Caco-2 (cell line): ENCODE results near the gene FCGBP. TPM values are rescaled to one million over a fixed set of nuclear protein-coding genes. Genes with fewer than 3 reads are reported as not detected.
A peak's percentile ranks its signal among the peaks of the same experiment; 100 is the strongest.

Experiments used
- BruUV-seq: library from RNA; stranded (reverse); fragments of 400-500 nt; replicated peaks from 2 replicates; lab custom pipeline; 2021; lab: Mats Ljungman, UMichigan
- CTCF ChIA-PET: fragments of 300-600 bp; sonication (Branson Sonifier 250); formaldehyde crosslinking; loops from one replicate; lab custom pipeline; 2022; ENCODE audit warnings: antibody characterized with exemption; lab: Charles Lee
- POLR2A ChIA-PET: fragments of 300-600 bp; sonication (Branson Sonifier 250); formaldehyde crosslinking; loops from one replicate; lab custom pipeline; 2022; ENCODE audit warnings: antibody characterized with exemption; lab: Charles Lee
- DNase-seq, 2 experiments: peaks; one replicate each; pipeline versions ENCODE4 v3.0.0 to v3.0.0-alpha.2; 2020 to 2022
- H3K27me3 ChIP-seq: replicated peaks from 2 replicates; pipeline ENCODE4 v1.6.0; 2011; ENCODE audit warnings: low read length; ENCODE audit not compliant: control insufficient read depth, insufficient read depth
- H3K36me3 ChIP-seq: 2 replicates; pipeline ENCODE4 v1.5.1; 2011; ENCODE audit warnings: low read length; ENCODE audit not compliant: control insufficient read depth, insufficient read depth
- H3K4me1 ChIP-seq: fragments of 250-450 bp; sonication (Bioruptor Pico); 2 replicates; pipeline ENCODE4 v1.5.1; 2020; ENCODE audit warnings: mild to moderate bottlenecking
- H3K4me3 ChIP-seq: 2 replicates; pipeline ENCODE4 v1.5.1; 2011; ENCODE audit warnings: low read depth, mild to moderate bottlenecking, control low read depth, low read length
- H3K9me3 ChIP-seq: fragments of 250-450 bp; sonication (Bioruptor Pico); 2 replicates; pipeline ENCODE4 v1.5.1; 2020; ENCODE audit warnings: mild to moderate bottlenecking, moderate library complexity
- H3K27ac Mint-ChIP-seq: one replicate; pipeline ENCODE4 v1.8.0; 2022; ENCODE audit warnings: mixed read lengths; ENCODE audit not compliant: unreplicated experiment
- H3K27me3 Mint-ChIP-seq: one replicate; pipeline ENCODE4 v1.8.0; 2022; ENCODE audit warnings: mixed read lengths; ENCODE audit not compliant: insufficient read depth, unreplicated experiment
- H3K36me3 Mint-ChIP-seq: one replicate; pipeline ENCODE4 v1.8.0; 2022; ENCODE audit warnings: mild to moderate bottlenecking, mixed read lengths; ENCODE audit not compliant: insufficient read depth, unreplicated experiment
- H3K4me1 Mint-ChIP-seq: one replicate; pipeline ENCODE4 v1.8.0; 2022; ENCODE audit warnings: low read depth, mixed read lengths; ENCODE audit not compliant: unreplicated experiment
- H3K4me3 Mint-ChIP-seq: one replicate; pipeline ENCODE4 v1.8.0; 2022; ENCODE audit warnings: mild to moderate bottlenecking, moderate library complexity, mixed read lengths; ENCODE audit not compliant: unreplicated experiment
- H3K9me3 Mint-ChIP-seq: one replicate; pipeline ENCODE4 v1.8.0; 2022; ENCODE audit warnings: mixed read lengths; ENCODE audit not compliant: unreplicated experiment
- CTCF ChIP-seq, 2 experiments: fragments of 200-600 bp in 1 of 2; IDR thresholded peaks; 1 replicate in 1 of 2; 2 replicates in 1 of 2; pipeline versions ENCODE4 v1.5.1 to v1.8.0; 2011 to 2022; ENCODE audit warnings: antibody characterized with exemption in 1 of 2, control low read depth in 1 of 2, inconsistent platforms in 1 of 2, low read depth in 1 of 2, low read length in 1 of 2, mild to moderate bottlenecking in 1 of 2, moderate library complexity in 1 of 2; ENCODE audit not compliant: insufficient read depth in 1 of 2, severe bottlenecking in 1 of 2, unreplicated experiment in 1 of 2
- intact Hi-C: fragments of 100-400 bp; cut with micrococcal nuclease; formaldehyde crosslinking; loops from one replicate; pipeline ENCODE4 v1.10.0; 2022; ENCODE audit not compliant: unreplicated experiment
- total RNA-seq: library from RNA; stranded (reverse); gene quantifications from 2 replicates; pipeline ENCODE4 v1.2.3, GENCODE V29; 2022

Gene FCGBP
- total RNA-seq, 1 experiment from 2014 or later: 0.16 TPM

GRCh38 chr19:39936020-39936419, 1.6 kb upstream of the FCGBP start:
- Mint-ChIP-seq H3K4me3 (no peak overlapping the region), H3K27ac (no peak overlapping the region), H3K36me3 (no peaks in the 10 kb centered on the region), H3K27me3 (peaks cover 4% of the 10 kb centered on the region), H3K9me3 (no peaks in the 10 kb centered on the region), H3K4me1 (peaks cover 8% of the 10 kb centered on the region)
- H3K27me3 ChIP-seq: no peaks in the 10 kb centered on the region
- TF ChIP-seq CTCF (IDR thresholded peaks at IDR 0.05; ENCODE audit: insufficient read depth in 1 of 2, low read depth in 1 of 2, low read length in 1 of 2, severe bottlenecking in 1 of 2, unreplicated experiment in 1 of 2): no peak
- H3K9me3 ChIP-seq: no peaks in the 10 kb centered on the region
- POLR2A ChIA-PET: no interaction called here
- CTCF ChIA-PET: interaction anchor here (0.6 kb wide), 1 partner anchor 1268 kb away, joined by 5 read pairs; no protein-coding TSS in a partner anchor
- no TSS peak for BruUV-seq
- no peaks in the 10 kb centered on the region for H3K36me3 ChIP-seq
- intact Hi-C loops: no loop called here
- H3K4me1 ChIP-seq: 0 out of 2 replicates have a peak, but pooled peaks cover 7% of the 10 kb centered on the region
- H3K4me3 ChIP-seq: no peak overlapping the region
- no peak for DNase-seq

GRCh38 chr19:39935364-39935661, 879 bp upstream of the FCGBP start:
- H3K27ac Mint-ChIP-seq: no peak overlapping the region
- POLR2A ChIA-PET: no interaction called here
- no TSS peak for BruUV-seq
- Histone ChIP-seq H3K4me1 (0 out of 2 replicates have a peak, but pooled peaks cover 7% of the 10 kb centered on the region), H3K36me3 (no peaks in the 10 kb centered on the region), H3K9me3 (no peaks in the 10 kb centered on the region), H3K27me3 (no peaks in the 10 kb centered on the region), H3K4me3 (no peak overlapping the region)
- H3K4me3 Mint-ChIP-seq: no peak overlapping the region
- DNase-seq: no peak
- TF ChIP-seq CTCF (IDR thresholded peaks at IDR 0.05; ENCODE audit: insufficient read depth in 1 of 2, low read depth in 1 of 2, low read length in 1 of 2, severe bottlenecking in 1 of 2, unreplicated experiment in 1 of 2): peak in 1 of 2 experiments; percentile 1
- H3K4me1 Mint-ChIP-seq: peaks cover 8% of the 10 kb centered on the region
- no peaks in the 10 kb centered on the region for H3K36me3 Mint-ChIP-seq
- H3K9me3 Mint-ChIP-seq: no peaks in the 10 kb centered on the region
- CTCF ChIA-PET: no interaction called here
- intact Hi-C loops: no loop called here
- H3K27me3 Mint-ChIP-seq: peaks cover 4% of the 10 kb centered on the region

- Mint-ChIP-seq H3K27me3 (peaks cover 7% of the 10 kb centered on the region), H3K9me3 (peaks cover 10% of the 10 kb centered on the region), H3K4me3 (no peak overlapping the region), H3K4me1 (no peaks in the 10 kb centered on the region), H3K36me3 (no peaks in the 10 kb centered on the region), H3K27ac (no peak overlapping the region)
- DNase-seq: no peak
- no TSS peak for BruUV-seq
- intact Hi-C loops: no loop called here
- TF ChIP-seq CTCF (IDR thresholded peaks at IDR 0.05; ENCODE audit: insufficient read depth in 1 of 2, low read depth in 1 of 2, low read length in 1 of 2, severe bottlenecking in 1 of 2, unreplicated experiment in 1 of 2): no peak
- POLR2A ChIA-PET: no interaction called here
- Histone ChIP-seq H3K27me3 (no peaks in the 10 kb centered on the region), H3K9me3 (no peaks in the 10 kb centered on the region), H3K4me3 (no peak overlapping the region), H3K4me1 (no peaks in the 10 kb centered on the region), H3K36me3 (no peaks in the 10 kb centered on the region)
- CTCF ChIA-PET: no interaction called here
Measured at GRCh38 chr19:39929750-39930149, 4.7 kb downstream of the FCGBP start.
